GM12878 (cell line): ENCODE measurements around the gene PHF2. TPM values are rescaled to one million over a fixed set of nuclear protein-coding genes. Genes with fewer than 3 reads are reported as not detected.

ENCODE experiments used
- ATAC-seq: fragments of 200-7000 bp; cut with Tn5 transposase; 3 replicates; pipeline ENCODE4 v1.9.1; 2020; ENCODE audit warnings: mild to moderate bottlenecking, moderate library complexity
- BruUV-seq: library from RNA; stranded (reverse); fragments of 400-500 nt; replicated peaks from 2 replicates; lab custom pipeline; 2021; lab: Mats Ljungman, UMichigan
- CTCF ChIA-PET: fragments of 300-600 bp; sonication (Branson Sonifier 250); formaldehyde crosslinking; extraction: SDS; loops from one replicate; lab custom pipeline; 2021; ENCODE audit warnings: inconsistent platforms; lab: Yijun Ruan, JAX
- POLR2A ChIA-PET: fragments of 350-600 bp; formaldehyde crosslinking; extraction: SDS; loops from one replicate; lab custom pipeline; 2021; ENCODE audit warnings: inconsistent platforms; lab: Charles Lee
- RAD21 ChIA-PET: fragments of 300-600 bp; sonication (Branson Sonifier 250); formaldehyde crosslinking; loops from one replicate; lab custom pipeline; 2023; ENCODE audit warnings: antibody characterized with exemption; ENCODE audit not compliant: unreplicated experiment; lab: Charles Lee
- SMC1A ChIA-PET: fragments of 300-600 bp; sonication (Branson Sonifier 250); formaldehyde crosslinking; loops from one replicate; lab custom pipeline; 2023; ENCODE audit not compliant: unreplicated experiment, uncharacterized antibody; lab: Charles Lee
- DNase-seq: peaks from one replicate; pipeline ENCODE4 v3.0.0-alpha.2; 2011; ENCODE audit warnings: low read depth, low spot score
- FAIRE-seq: peaks from 3 replicates; lab custom pipeline; 2011; peaks lifted over from hg19 to GRCh38; lab: Jason Lieb, UNC
- H2AFZ ChIP-seq: 2 replicates; pipeline ENCODE4 v1.6.0; 2011; ENCODE audit warnings: low read depth, low read length, control low read depth; ENCODE audit not compliant: control insufficient read depth
- H3K27ac ChIP-seq: 2 replicates; pipeline ENCODE4 v1.5.1; 2011; ENCODE audit warnings: control low read depth; ENCODE audit not compliant: control insufficient read depth, insufficient read depth
- H3K27me3 ChIP-seq, 2 experiments: replicated peaks in 1 of 2; 2 replicates each; pipeline versions ENCODE4 v1.6.0 to v1.6.1; 2011; ENCODE audit warnings: low read length in 1 of 2; ENCODE audit not compliant: control insufficient read depth in 2 of 2, insufficient read depth in 2 of 2
- H3K36me3 ChIP-seq, 2 experiments: 2 replicates each; pipeline ENCODE4 v1.5.1; 2011; ENCODE audit warnings: low read length in 1 of 2; ENCODE audit not compliant: control insufficient read depth in 2 of 2, insufficient read depth in 2 of 2
- H3K4me1 ChIP-seq: 2 replicates; pipeline ENCODE4 v1.6.1; 2011; ENCODE audit warnings: mild to moderate bottlenecking, low read length, moderate library complexity, mixed read lengths; ENCODE audit not compliant: control insufficient read depth, insufficient read depth
- H3K4me2 ChIP-seq: 2 replicates; pipeline ENCODE4 v1.6.0; 2011; ENCODE audit warnings: control low read depth; ENCODE audit not compliant: control insufficient read depth, insufficient read depth
- H3K4me3 ChIP-seq: fragments of 200-600 bp; sonication (generic); 2 replicates; pipeline ENCODE4 v1.5.1; 2016
- H3K79me2 ChIP-seq: 2 replicates; pipeline ENCODE4 v1.6.0; 2011; ENCODE audit warnings: low read length; ENCODE audit not compliant: control insufficient read depth, insufficient read depth
- H3K9ac ChIP-seq: 2 replicates; pipeline ENCODE4 v1.8.0; 2011; ENCODE audit warnings: low read length, control low read depth, mixed read lengths; ENCODE audit not compliant: control insufficient read depth, insufficient read depth
- H3K9me3 ChIP-seq: replicated peaks from 3 replicates; pipeline ENCODE4 v1.5.1; 2011; ENCODE audit warnings: mild to moderate bottlenecking, low read length; ENCODE audit not compliant: control insufficient read depth, insufficient read depth
- H4K20me1 ChIP-seq: 2 replicates; pipeline ENCODE4 v1.6.0; 2011; ENCODE audit not compliant: control insufficient read depth, insufficient read depth
- BCL11A ChIP-seq: IDR thresholded peaks from 2 replicates; pipeline ENCODE4 v1.6.1; 2011; ENCODE audit warnings: low read depth, low read length
- HCFC1 ChIP-seq: fragments of 150-350 bp; IDR thresholded peaks from 2 replicates; pipeline ENCODE4 v1.6.1; 2014; ENCODE audit warnings: low read length
- SPI1 ChIP-seq: IDR thresholded peaks from 2 replicates; pipeline ENCODE4 v1.6.1; 2011; ENCODE audit warnings: low read depth, mild to moderate bottlenecking, low read length, moderate library complexity, borderline replicate concordance; ENCODE audit not compliant: insufficient read depth
- ZNF384 ChIP-seq: IDR thresholded peaks from 2 replicates; pipeline ENCODE4 v1.6.1; 2012; ENCODE audit warnings: low read depth, mild to moderate bottlenecking, low read length, improper control_type of control experiment, borderline replicate concordance
- WGBS: methylation state at CpG from one replicate; pipeline ENCODE4 v1.1.6; 2016; ENCODE audit warnings: low lambda C conversion rate; ENCODE audit not compliant: insufficient replicate concordance, insufficient coverage; ENCODE audit errors: missing lambda C conversion rate; 5-methylcytosine and 5-hydroxymethylcytosine counted together
- in situ Hi-C: fragments of 300-500 bp; cut with MboI; formaldehyde crosslinking; loops from 9 replicates; pipeline ENCODE4 v1.14.3; 2018; ENCODE audit warnings: mixed read lengths
- intact Hi-C: fragments of 100-400 bp; cut with micrococcal nuclease; formaldehyde crosslinking; loops from one replicate; pipeline ENCODE4 v1.14.2; 2022; ENCODE audit not compliant: unreplicated experiment
- polyA plus RNA-seq, 11 experiments: library from polyadenylated mRNA; depleted of rRNA in 4 of 11; unstranded in 6 of 11; stranded (reverse) in 5 of 11; fragments of >200 nt; fragmentation: Nextera tagmentation in 4 of 11; fragmentation: Illumina TruSeq in 1 of 11; extraction: Ambion mirVana in 4 of 11; extraction: Trizol in 1 of 11; gene quantifications; 1 replicate in 1 of 11; 2 replicates in 10 of 11; pipeline versions ENCODE4 v1.2.1 to v1.2.3, GENCODE V29; 2011 to 2016; ENCODE audit warnings: inconsistent platforms in 2 of 11, missing spikeins in 2 of 11, low read depth in 1 of 11
- total RNA-seq, 4 experiments: library from RNA; depleted of rRNA in 3 of 4; stranded (reverse); fragments of >200 nt in 3 of 4; fragmentation: Illumina TruSeq in 1 of 4; extraction: Trizol in 1 of 4; gene quantifications; 2 replicates each; pipeline versions ENCODE4 v1.2.1 to v1.2.3, GENCODE V29; 2013 to 2021

Gene PHF2
- total and polyA plus RNA-seq, 10 of the 15 experiments (the other 5 are each of a cell fraction or from before 2014, with no cell fraction given), result 0.34 to 13.3 (median 5.5) TPM

- no peak overlapping the region for H3K27ac ChIP-seq
- H3K4me1 ChIP-seq, result no peaks in the 10 kb centered on the region
- no peak overlapping the region for H3K4me2 ChIP-seq
- SMC1A ChIA-PET, result no interaction called here
- H3K27me3 ChIP-seq, result no peaks in the 10 kb centered on the region
- no peaks in the 10 kb centered on the region; the same call in 1 of the 2 replicates for H3K79me2 ChIP-seq
- intact Hi-C loops (no loop called here), in situ Hi-C loops (no loop called here)
- RAD21 ChIA-PET, result no interaction called here
- H3K9ac ChIP-seq, result no peak overlapping the region
- no peaks in the 10 kb centered on the region for H3K9me3 ChIP-seq
- no peak for DNase-seq
- BruUV-seq, result no TSS peak
- H2AFZ ChIP-seq, result no peak overlapping the region
- H4K20me1 ChIP-seq, result no peaks in the 10 kb centered on the region
- peaks cover 16 to 24% of the 10 kb centered on the region in 2 experiments; a peak in 3 of 4 replicates for H3K36me3 ChIP-seq
- CTCF ChIA-PET, result no interaction called here
- 98% methylated on average over 11 of the region's 11 CpGs for WGBS
- FAIRE-seq, result no peak
- TF ChIP-seq ZNF384, result no peak
- H3K4me3 ChIP-seq, result no peak overlapping the region
- ATAC-seq, result no peak
- POLR2A ChIA-PET, result no interaction called here
These were observed 30.0 kb upstream of the PHF2 start for GRCh38 chr9:93546356-93546755.

DNA sequence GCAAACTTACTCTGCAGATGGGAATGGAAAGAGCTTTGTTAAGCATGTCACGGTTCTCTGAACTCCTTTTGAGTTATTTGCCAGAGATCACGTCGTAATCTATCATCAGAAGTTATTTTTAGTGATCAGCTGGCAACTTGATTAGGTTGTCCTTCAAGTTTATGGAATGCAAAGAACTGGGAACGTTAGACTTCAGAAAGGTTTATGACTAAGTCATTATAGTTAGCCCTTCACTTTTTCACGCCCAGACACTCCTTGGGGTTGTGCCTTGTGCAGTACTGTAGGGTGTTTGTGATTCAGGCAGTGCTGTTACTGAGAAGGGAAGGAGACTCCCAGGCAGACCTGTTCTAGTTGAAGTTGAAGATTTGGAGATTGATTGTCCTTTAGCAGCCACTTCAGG is 26.8 kb upstream of the PHF2 start:
- Histone ChIP-seq H3K9me3 (no peaks in the 10 kb centered on the region), H3K4me2 (no peak overlapping the region), H4K20me1 (no peaks in the 10 kb centered on the region), H2AFZ (no peak overlapping the region), H3K27me3 (no peaks in the 10 kb centered on the region), H3K79me2 (no peaks in the 10 kb centered on the region; the same call in 1 of the 2 replicates), H3K9ac (no peak overlapping the region), H3K27ac (no peak overlapping the region), H3K4me1 (no peaks in the 10 kb centered on the region), H3K36me3 (peaks cover 11 to 25% of the 10 kb centered on the region in 2 experiments; a peak in 3 of 4 replicates), H3K4me3 (no peak overlapping the region)
- ChIA-PET SMC1A (interaction anchor here (0.8 kb wide), 1 partner anchor 93 kb away, joined by 4 read pairs; no protein-coding TSS in a partner anchor), POLR2A (interaction anchor here (0.5 kb wide), 1 partner anchor 13 kb away, joined by 3 read pairs; no protein-coding TSS in a partner anchor), RAD21 (interaction anchor here (0.9 kb wide), 1 partner anchor 17 kb away, joined by 3 read pairs; no protein-coding TSS in a partner anchor), CTCF (interaction anchor here (3.6 kb wide), 1 partner anchor 16 kb away, joined by 26 read pairs; no protein-coding TSS in a partner anchor)
- TF ChIP-seq BCL11A, result no peak
- no peak for TF ChIP-seq SPI1
- no peak for TF ChIP-seq HCFC1
- intact Hi-C loops (no loop called here), in situ Hi-C loops (no loop called here)
- 82% methylated on average over 5 of the region's 5 CpGs for WGBS
- BruUV-seq, result no TSS peak
- ATAC-seq (no peak), FAIRE-seq (no peak), DNase-seq (no peak)
